NB4 (cell line): ENCODE measurements around the gene COL23A1.

Experiments used
- DNase-seq: peaks from one replicate; pipeline ENCODE4 v3.0.0; 2010; ENCODE audit warnings: low read depth
- H3K4me3 ChIP-seq: one replicate; pipeline ENCODE4 v1.5.1; 2011; ENCODE audit warnings: mild to moderate bottlenecking, low read depth, low read length, moderate library complexity
- CTCF ChIP-seq: IDR thresholded peaks from one replicate; pipeline ENCODE4 v1.5.1; 2012; ENCODE audit warnings: low read depth, low read length
- MAX ChIP-seq: IDR thresholded peaks from 2 replicates; pipeline ENCODE4 v1.6.1; 2011; ENCODE audit warnings: low read depth, low read length
- MYC ChIP-seq: IDR thresholded peaks from 2 replicates; pipeline ENCODE4 v1.6.1; 2011; ENCODE audit warnings: low read depth, low read length
- POLR2A ChIP-seq: IDR thresholded peaks from 2 replicates; pipeline ENCODE4 v1.6.1; 2011; ENCODE audit warnings: mild to moderate bottlenecking; ENCODE audit not compliant: insufficient read length; ENCODE audit errors: extremely low read depth

Gene COL23A1

GRCh38 chr5:178352035-178352349, 238.2 kb downstream of the COL23A1 start:
- no peak for TF ChIP-seq MYC
- no peak overlapping the region for H3K4me3 ChIP-seq
- DNase-seq: no peak

- TF ChIP-seq POLR2A (no peak), MYC (no peak), MAX (no peak), CTCF (no peak)
- H3K4me3 ChIP-seq: no peak overlapping the region
- DNase-seq: peak; percentile 29
These were observed 238.8 kb downstream of the COL23A1 start for GRCh38 chr5:178351221-178352034.

GRCh38 chr5:178350361-178351220, 239.6 kb downstream of the COL23A1 start:
- no peak overlapping the region for H3K4me3 ChIP-seq
- TF ChIP-seq POLR2A (no peak), MYC (no peak), MAX (no peak), CTCF (no peak)
- DNase-seq: peak; percentile 62

- no peak for TF ChIP-seq MYC
- DNase-seq: no peak
- H3K4me3 ChIP-seq: no peak overlapping the region
These were observed 240.4 kb downstream of the COL23A1 start for GRCh38 chr5:178349625-178350353.

- DNase-seq: no peak
- no peak overlapping the region for H3K4me3 ChIP-seq
- TF ChIP-seq MYC (no peak), MAX (no peak), CTCF (no peak), POLR2A (no peak)
These were observed 241.1 kb downstream of the COL23A1 start for GRCh38 chr5:178349075-178349511.

GRCh38 chr5:178348356-178349074, 241.7 kb downstream of the COL23A1 start:
- DNase-seq: no peak
- H3K4me3 ChIP-seq: no peak overlapping the region
- TF ChIP-seq CTCF (no peak), MAX (no peak), MYC (no peak), POLR2A (no peak)
